Lower lobe of right lung (tissue), 2 donors: Measurements from ENCODE around the gene CFDP1. TPM values are rescaled to one million over a fixed set of nuclear protein-coding genes. Genes with fewer than 3 reads are reported as not detected.

Experiments
- ATAC-seq, 2 donors: fragments of 200-7000 bp; cut with Tn5 transposase; one replicate each; pipeline ENCODE4 v1.9.1; 2020 to 2022; ENCODE audit warnings: mild to moderate bottlenecking in 2 of 2, moderate library complexity in 2 of 2
- DNase-seq: peaks from one replicate; pipeline ENCODE4 v3.0.0-alpha.2; 2020
- H3K27ac ChIP-seq: fragments of 200-600 bp; one replicate; pipeline ENCODE4 v1.8.0; 2022
- H3K27me3 ChIP-seq: fragments of 200-600 bp; one replicate; pipeline ENCODE4 v1.8.0; 2022; ENCODE audit warnings: low read depth
- H3K36me3 ChIP-seq: fragments of 200-600 bp; one replicate; pipeline ENCODE4 v1.8.0; 2022; ENCODE audit warnings: mild to moderate bottlenecking
- H3K4me1 ChIP-seq: fragments of 200-600 bp; one replicate; pipeline ENCODE4 v1.8.0; 2022
- H3K4me3 ChIP-seq: fragments of 200-600 bp; one replicate; pipeline ENCODE4 v1.8.0; 2022; ENCODE audit warnings: mild to moderate bottlenecking
- H3K9me3 ChIP-seq: fragments of 200-600 bp; one replicate; pipeline ENCODE4 v1.8.0; 2022
- intact Hi-C: fragments of 100-400 bp; cut with DNase I; formaldehyde crosslinking; loops from one replicate; pipeline ENCODE4 v1.11.0; 2022
- total RNA-seq: library from RNA; stranded (reverse); fragmentation: NEBNext Ultra II Directional; extraction: Animal tissue kit (Norgen Biotek cat#: 25700); gene quantifications from one replicate; pipeline ENCODE4 v1.2.1, GENCODE V29; 2021
- TF ChIP-seq, protein P1 (sequence below): fragments of 200-600 bp; IDR thresholded peaks from one replicate; pipeline ENCODE4 v1.8.0; 2022; ENCODE audit warnings: antibody characterized with exemption, mild to moderate bottlenecking
- donor health status: DM: no; HTN: yes; CAD: no; lungs with severe emphysema.

CFDP1 gene
- total RNA-seq, 1 donor from 2014 or later: 57.7 TPM

DNA sequence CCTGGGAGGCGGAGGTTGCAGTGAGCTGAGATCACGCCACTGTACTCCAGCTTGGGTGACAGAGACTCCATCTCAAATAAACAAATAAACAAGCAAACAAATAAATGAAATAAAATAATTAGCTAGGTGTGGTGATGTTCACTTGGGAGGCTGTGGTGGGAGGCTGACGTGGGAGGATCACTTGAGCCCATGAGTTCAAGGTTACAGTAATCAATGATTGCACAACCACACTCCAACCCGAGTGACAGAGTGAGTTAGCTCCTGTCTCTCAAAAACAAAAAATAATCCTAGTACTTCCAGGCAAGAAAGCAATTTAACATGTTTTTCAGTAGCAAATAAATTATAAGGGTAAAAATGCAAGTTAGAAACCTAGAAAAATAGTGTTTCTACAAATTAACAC lies 26.4 kb downstream of the CFDP1 start:
- peaks cover 57% of the 10 kb centered on the region for H3K36me3 ChIP-seq
- peaks cover 8% of the 10 kb centered on the region for H3K4me1 ChIP-seq
- intact Hi-C loops: no loop called here
- H3K27ac ChIP-seq: no peak overlapping the region
- no peak for ATAC-seq
- no peaks in the 10 kb centered on the region for H3K9me3 ChIP-seq
- no peaks in the 10 kb centered on the region for H3K27me3 ChIP-seq
- no peak overlapping the region for H3K4me3 ChIP-seq
- TF ChIP-seq, protein P1, sequence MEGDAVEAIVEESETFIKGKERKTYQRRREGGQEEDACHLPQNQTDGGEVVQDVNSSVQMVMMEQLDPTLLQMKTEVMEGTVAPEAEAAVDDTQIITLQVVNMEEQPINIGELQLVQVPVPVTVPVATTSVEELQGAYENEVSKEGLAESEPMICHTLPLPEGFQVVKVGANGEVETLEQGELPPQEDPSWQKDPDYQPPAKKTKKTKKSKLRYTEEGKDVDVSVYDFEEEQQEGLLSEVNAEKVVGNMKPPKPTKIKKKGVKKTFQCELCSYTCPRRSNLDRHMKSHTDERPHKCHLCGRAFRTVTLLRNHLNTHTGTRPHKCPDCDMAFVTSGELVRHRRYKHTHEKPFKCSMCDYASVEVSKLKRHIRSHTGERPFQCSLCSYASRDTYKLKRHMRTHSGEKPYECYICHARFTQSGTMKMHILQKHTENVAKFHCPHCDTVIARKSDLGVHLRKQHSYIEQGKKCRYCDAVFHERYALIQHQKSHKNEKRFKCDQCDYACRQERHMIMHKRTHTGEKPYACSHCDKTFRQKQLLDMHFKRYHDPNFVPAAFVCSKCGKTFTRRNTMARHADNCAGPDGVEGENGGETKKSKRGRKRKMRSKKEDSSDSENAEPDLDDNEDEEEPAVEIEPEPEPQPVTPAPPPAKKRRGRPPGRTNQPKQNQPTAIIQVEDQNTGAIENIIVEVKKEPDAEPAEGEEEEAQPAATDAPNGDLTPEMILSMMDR: no peak
- no peak for DNase-seq

DNA sequence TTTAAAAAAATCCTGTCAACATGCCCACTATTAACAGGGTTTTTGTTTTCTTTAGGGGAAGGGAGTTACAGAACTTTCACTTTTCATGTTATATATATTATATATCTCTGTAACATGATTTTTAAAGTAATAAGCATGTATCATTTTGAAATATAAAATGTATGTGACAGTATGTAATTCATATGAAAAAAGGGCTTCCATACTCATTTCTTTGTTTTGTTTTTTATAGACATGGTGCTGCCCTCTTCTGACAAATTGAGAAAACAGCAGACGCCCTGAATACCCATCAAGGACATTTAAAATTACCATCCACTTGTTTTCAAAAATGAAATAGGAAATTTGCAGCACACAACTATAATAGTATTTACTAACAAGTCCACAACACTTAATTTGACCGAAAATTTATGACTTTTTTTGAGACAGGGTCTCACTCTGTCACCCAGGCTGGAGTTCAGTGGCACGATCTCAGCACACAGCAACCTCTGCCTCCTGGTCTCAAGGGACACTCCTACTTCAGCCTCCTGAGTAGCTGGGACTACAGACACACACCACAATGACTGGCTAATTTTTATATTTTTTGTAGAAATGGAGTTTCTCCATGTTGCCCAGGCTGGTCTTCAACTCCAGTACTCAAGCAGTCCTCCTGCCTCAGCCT lies 30.4 kb downstream of the CFDP1 start:
- Histone ChIP-seq H3K36me3 (peaks cover 20% of the 10 kb centered on the region), H3K4me3 (no peak overlapping the region), H3K27me3 (no peaks in the 10 kb centered on the region), H3K9me3 (no peaks in the 10 kb centered on the region), H3K4me1 (peaks cover 12% of the 10 kb centered on the region), H3K27ac (peak overlapping the region; percentile 48)
- intact Hi-C loops: no loop called here
- DNase-seq (no peak), ATAC-seq (peak in 1 of 2 donors; percentile 54)
- TF ChIP-seq, protein P1: peak; percentile 71

DNA sequence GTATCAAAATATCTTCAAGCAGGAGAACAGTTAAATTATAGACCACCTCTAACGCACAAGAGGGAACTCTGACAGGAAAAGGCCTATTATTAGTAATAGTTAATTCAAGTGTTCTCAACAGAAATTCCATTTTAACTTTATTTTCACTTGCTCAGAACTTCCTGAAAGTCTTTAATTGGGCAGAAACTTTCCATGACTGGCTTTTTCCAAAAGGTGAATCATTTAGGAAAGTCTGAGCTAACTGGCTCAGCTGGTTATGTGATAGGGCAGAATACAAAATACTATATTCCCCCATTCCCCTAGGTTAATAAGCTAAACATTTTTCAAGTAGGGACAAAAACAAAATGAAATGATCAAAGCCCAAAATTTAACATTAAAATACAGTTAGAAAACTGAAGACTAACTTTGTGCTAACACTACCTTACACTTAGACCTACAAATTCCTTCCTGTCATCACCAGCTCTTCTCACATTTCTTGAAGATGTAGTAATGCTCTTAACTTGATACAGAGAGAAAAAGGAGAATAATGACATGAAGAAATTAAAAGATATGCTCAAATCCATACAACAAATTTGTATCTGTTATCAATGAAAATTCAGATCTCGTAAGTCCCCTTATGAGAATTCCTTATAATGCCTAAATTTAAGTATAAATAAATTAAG lies 31.0 kb downstream of the CFDP1 start:
- Histone ChIP-seq H3K36me3 (peaks cover 13% of the 10 kb centered on the region), H3K27ac (peak overlapping the region; percentile 48), H3K4me3 (no peak overlapping the region), H3K4me1 (peaks cover 12% of the 10 kb centered on the region), H3K9me3 (no peaks in the 10 kb centered on the region), H3K27me3 (no peaks in the 10 kb centered on the region)
- intact Hi-C loops: no loop called here
- peak in 1 of 2 donors; percentile 41 for ATAC-seq
- TF ChIP-seq, protein P1: no peak
- no peak for DNase-seq

DNA sequence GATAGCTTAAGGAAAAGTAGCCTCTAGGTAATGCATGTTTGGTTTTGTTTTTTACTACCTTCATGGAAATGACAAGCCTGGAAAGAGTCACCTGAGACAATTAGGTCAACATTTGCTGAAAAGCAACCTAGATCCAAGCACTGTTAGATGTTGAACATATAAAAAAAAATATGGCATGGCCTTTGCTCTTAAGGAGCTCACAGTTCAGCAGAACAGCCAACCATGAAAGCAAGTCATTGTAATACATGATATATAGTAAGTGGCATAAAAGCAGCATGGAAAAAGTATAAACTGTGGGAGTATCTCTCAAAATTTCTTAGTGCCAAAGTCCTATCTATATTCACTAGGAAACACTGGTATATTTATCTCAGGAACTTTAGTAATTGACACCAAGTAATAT lies 31.6 kb downstream of the CFDP1 start:
- H3K4me3 ChIP-seq: no peak overlapping the region
- ATAC-seq (no peak), DNase-seq (no peak)
- peak overlapping the region; percentile 48 for H3K27ac ChIP-seq
- no peaks in the 10 kb centered on the region for H3K27me3 ChIP-seq
- no peaks in the 10 kb centered on the region for H3K9me3 ChIP-seq
- peaks cover 12% of the 10 kb centered on the region for H3K4me1 ChIP-seq
- TF ChIP-seq, protein P1: no peak
- intact Hi-C loops: no loop called here
- H3K36me3 ChIP-seq: peaks cover 7% of the 10 kb centered on the region

DNA sequence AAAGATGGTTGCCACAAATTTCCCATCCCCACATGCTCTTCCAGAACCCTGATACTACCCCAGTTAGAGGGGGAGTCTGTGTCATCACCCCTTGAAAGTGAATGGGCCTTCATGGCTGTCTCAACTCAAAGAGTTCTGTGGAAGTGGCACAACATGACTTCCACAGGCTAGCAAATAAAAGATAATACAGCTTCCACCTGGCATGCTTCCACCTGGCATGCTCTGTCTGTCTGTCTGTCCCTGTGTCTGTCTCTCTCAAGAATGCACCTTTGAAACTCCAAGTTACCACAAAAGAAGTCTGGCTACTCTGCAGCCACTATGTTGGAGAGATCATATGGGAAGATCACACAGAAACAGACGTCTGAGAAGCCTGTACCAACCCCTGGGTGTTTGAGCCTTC lies 35.0 kb downstream of the CFDP1 start:
- intact Hi-C loops: no loop called here
- Histone ChIP-seq H3K4me3 (no peak overlapping the region), H3K27ac (no peak overlapping the region), H3K4me1 (peaks cover 12% of the 10 kb centered on the region), H3K9me3 (no peaks in the 10 kb centered on the region), H3K36me3 (peaks cover 14% of the 10 kb centered on the region), H3K27me3 (no peaks in the 10 kb centered on the region)
- TF ChIP-seq, protein P1: no peak
- ATAC-seq (no peak), DNase-seq (no peak)
